ENCODE results near the gene UBASH3B. TPM values are rescaled to one million over a fixed set of nuclear protein-coding genes. Genes with fewer than 3 reads are reported as not detected.

UBASH3B gene
- total and polyA plus RNA-seq, 2 experiments from 2014 or later = 5.1 to 11.1 TPM

DNA sequence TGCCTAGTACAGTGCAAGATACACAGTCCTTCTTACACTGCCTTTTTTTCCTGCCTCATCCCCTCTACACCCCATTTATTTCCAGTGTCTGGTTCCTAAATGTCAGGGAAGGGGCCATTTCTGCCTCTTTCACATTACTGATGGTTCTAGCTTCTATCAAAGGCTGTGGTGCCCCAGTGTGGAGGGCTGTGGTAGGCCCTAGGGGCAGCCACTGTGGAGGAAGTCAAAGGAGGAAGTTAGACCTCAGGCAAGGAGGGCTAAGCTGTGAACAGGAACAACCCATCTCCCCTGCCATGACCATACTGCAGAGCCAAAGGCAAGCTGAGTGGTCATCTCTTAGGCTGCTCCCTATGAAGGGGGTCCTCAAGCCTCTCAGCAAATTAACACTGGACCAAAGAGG, 100.9 kb downstream of the UBASH3B start:
- Histone ChIP-seq H3K4me2 (no peak overlapping the region), H4K20me1 (ENCODE audit: insufficient read depth, poor library complexity, severe bottlenecking) (no peaks in the 10 kb centered on the region), H3K27me3 (no peaks in the 10 kb centered on the region), H3K4me1 (ENCODE audit: insufficient read depth) (no peaks in the 10 kb centered on the region), H3K4me3 (no peak overlapping the region), H2AFZ (no peak overlapping the region), H3K79me2 (no peaks in the 10 kb centered on the region), H3K9me3 (ENCODE audit: low read depth) (no peaks in the 10 kb centered on the region), H3K27ac (no peak overlapping the region), H3K36me3 (replicated peaks; ENCODE audit: insufficient read depth, low read depth) (no peaks in the 10 kb centered on the region), H3K9me2 (replicated peaks; ENCODE audit: insufficient read depth) (no peaks in the 10 kb centered on the region)
- no peak for DNase-seq (ENCODE audit: low spot score)
- no peak for TF ChIP-seq EZH2 (IDR thresholded peaks at IDR 0.05; ENCODE audit: borderline replicate concordance)
- TF ChIP-seq EZH2phosphoT487 (IDR thresholded peaks at IDR 0.05; ENCODE audit: low read depth, severe bottlenecking, unreplicated experiment) = no peak
- TF ChIP-seq, protein P1, sequence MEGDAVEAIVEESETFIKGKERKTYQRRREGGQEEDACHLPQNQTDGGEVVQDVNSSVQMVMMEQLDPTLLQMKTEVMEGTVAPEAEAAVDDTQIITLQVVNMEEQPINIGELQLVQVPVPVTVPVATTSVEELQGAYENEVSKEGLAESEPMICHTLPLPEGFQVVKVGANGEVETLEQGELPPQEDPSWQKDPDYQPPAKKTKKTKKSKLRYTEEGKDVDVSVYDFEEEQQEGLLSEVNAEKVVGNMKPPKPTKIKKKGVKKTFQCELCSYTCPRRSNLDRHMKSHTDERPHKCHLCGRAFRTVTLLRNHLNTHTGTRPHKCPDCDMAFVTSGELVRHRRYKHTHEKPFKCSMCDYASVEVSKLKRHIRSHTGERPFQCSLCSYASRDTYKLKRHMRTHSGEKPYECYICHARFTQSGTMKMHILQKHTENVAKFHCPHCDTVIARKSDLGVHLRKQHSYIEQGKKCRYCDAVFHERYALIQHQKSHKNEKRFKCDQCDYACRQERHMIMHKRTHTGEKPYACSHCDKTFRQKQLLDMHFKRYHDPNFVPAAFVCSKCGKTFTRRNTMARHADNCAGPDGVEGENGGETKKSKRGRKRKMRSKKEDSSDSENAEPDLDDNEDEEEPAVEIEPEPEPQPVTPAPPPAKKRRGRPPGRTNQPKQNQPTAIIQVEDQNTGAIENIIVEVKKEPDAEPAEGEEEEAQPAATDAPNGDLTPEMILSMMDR (IDR thresholded peaks at IDR 0.05; ENCODE audit: poor library complexity) = no peak

DNA sequence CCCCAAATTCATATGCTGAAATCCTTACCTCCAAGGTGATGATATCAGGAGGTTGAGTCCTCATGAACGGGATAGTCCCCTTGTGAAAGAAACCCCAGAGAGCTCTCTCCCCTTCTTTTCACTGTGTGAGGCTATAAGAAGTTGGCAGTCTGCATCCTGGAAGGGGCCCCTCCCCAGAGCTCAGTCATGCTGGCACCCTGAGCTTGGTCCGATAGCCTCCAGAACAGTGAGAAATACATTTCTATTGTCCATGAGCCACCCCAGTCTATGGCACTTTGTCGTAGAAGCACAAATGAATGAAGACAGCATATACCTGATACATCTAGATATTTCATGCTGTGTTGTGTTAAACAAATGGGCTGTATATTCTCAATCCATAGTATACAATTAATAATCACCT, 101.7 kb downstream of the UBASH3B start:
- Histone ChIP-seq H3K36me3 (replicated peaks; ENCODE audit: insufficient read depth, low read depth) (no peaks in the 10 kb centered on the region), H3K4me2 (no peak overlapping the region), H3K27ac (no peak overlapping the region), H2AFZ (no peak overlapping the region), H3K9me2 (replicated peaks; ENCODE audit: insufficient read depth) (no peaks in the 10 kb centered on the region), H3K79me2 (no peaks in the 10 kb centered on the region), H3K9me3 (ENCODE audit: low read depth) (no peaks in the 10 kb centered on the region), H3K4me1 (ENCODE audit: insufficient read depth) (no peaks in the 10 kb centered on the region), H4K20me1 (ENCODE audit: insufficient read depth, poor library complexity, severe bottlenecking) (no peaks in the 10 kb centered on the region), H3K4me3 (no peak overlapping the region), H3K27me3 (no peaks in the 10 kb centered on the region)
- WGBS (ENCODE audit: low lambda C conversion rate, missing lambda C conversion rate) = 100% methylated on average over 3 of the region's 3 CpGs
- no peak for DNase-seq (ENCODE audit: low spot score)
- no peak for TF ChIP-seq EZH2phosphoT487 (IDR thresholded peaks at IDR 0.05; ENCODE audit: low read depth, severe bottlenecking, unreplicated experiment)
- TF ChIP-seq EZH2 (IDR thresholded peaks at IDR 0.05; ENCODE audit: borderline replicate concordance) = no peak
- TF ChIP-seq, protein P1 (IDR thresholded peaks at IDR 0.05; ENCODE audit: poor library complexity) = no peak

DNA sequence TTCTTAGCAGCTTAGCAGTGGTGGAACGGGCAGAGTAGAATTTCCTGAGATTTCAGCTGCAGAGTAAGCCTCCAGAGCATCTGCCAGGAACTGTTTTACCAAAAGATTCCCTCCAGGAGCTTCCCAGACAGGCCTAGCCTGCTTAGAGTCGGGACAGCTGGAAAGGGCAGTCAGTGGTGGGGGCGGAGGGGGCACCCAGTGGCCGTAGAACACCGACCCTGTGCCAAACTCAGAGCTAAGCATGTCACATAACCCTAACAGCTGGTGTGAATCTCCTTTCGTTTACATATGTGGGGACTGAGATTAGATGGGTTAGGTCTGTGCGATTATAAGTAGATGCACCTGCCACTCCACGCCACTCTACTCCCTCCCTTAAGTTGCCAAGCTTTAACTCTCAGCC, 102.8 kb downstream of the UBASH3B start:
- DNase-seq (ENCODE audit: low spot score) = no peak
- no peak overlapping the region for H2AFZ ChIP-seq
- no peaks in the 10 kb centered on the region for H3K4me1 ChIP-seq (ENCODE audit: insufficient read depth)
- no peaks in the 10 kb centered on the region for H3K36me3 ChIP-seq (replicated peaks; ENCODE audit: insufficient read depth, low read depth)
- no peaks in the 10 kb centered on the region for H3K27me3 ChIP-seq
- no peak overlapping the region for H3K4me3 ChIP-seq
- H3K4me2 ChIP-seq = no peak overlapping the region
- no peaks in the 10 kb centered on the region for H4K20me1 ChIP-seq (ENCODE audit: insufficient read depth, poor library complexity, severe bottlenecking)
- no peaks in the 10 kb centered on the region for H3K79me2 ChIP-seq
- H3K9me2 ChIP-seq (replicated peaks; ENCODE audit: insufficient read depth) = no peaks in the 10 kb centered on the region
- H3K27ac ChIP-seq = no peak overlapping the region
- 77% methylated on average over 8 of the region's 8 CpGs for WGBS (ENCODE audit: low lambda C conversion rate, missing lambda C conversion rate)
- H3K9me3 ChIP-seq (ENCODE audit: low read depth) = no peaks in the 10 kb centered on the region
- no peak for TF ChIP-seq EZH2 (IDR thresholded peaks at IDR 0.05; ENCODE audit: borderline replicate concordance)
- no peak for TF ChIP-seq EZH2phosphoT487 (IDR thresholded peaks at IDR 0.05; ENCODE audit: low read depth, severe bottlenecking, unreplicated experiment)
- TF ChIP-seq, protein P1 (IDR thresholded peaks at IDR 0.05; ENCODE audit: poor library complexity) = no peak

- DNase-seq (ENCODE audit: low spot score) = no peak
- Histone ChIP-seq H2AFZ (no peak overlapping the region), H3K27ac (no peak overlapping the region), H4K20me1 (ENCODE audit: insufficient read depth, poor library complexity, severe bottlenecking) (no peaks in the 10 kb centered on the region), H3K27me3 (no peaks in the 10 kb centered on the region), H3K36me3 (replicated peaks; ENCODE audit: insufficient read depth, low read depth) (no peaks in the 10 kb centered on the region), H3K4me2 (no peak overlapping the region), H3K9me2 (replicated peaks; ENCODE audit: insufficient read depth) (no peaks in the 10 kb centered on the region), H3K4me1 (ENCODE audit: insufficient read depth) (no peaks in the 10 kb centered on the region), H3K79me2 (no peaks in the 10 kb centered on the region), H3K9me3 (ENCODE audit: low read depth) (no peaks in the 10 kb centered on the region), H3K4me3 (no peak overlapping the region)
- TF ChIP-seq EZH2phosphoT487 (IDR thresholded peaks at IDR 0.05; ENCODE audit: low read depth, severe bottlenecking, unreplicated experiment) (no peak), EZH2 (IDR thresholded peaks at IDR 0.05; ENCODE audit: borderline replicate concordance) (no peak)
- TF ChIP-seq, protein P1 (IDR thresholded peaks at IDR 0.05; ENCODE audit: poor library complexity) = no peak
- 91% methylated on average over 5 of the region's 5 CpGs for WGBS (ENCODE audit: low lambda C conversion rate, missing lambda C conversion rate)
Observed at GRCh38 chr11:122758974-122759373, 103.5 kb downstream of the UBASH3B start.
